H9 (cell line): Measurements from ENCODE around the gene RPS26. TPM values are rescaled to one million over a fixed set of nuclear protein-coding genes. Genes with fewer than 3 reads are reported as not detected.

Experiments
- DNase-seq: peaks from one replicate; pipeline ENCODE4 v3.0.0-alpha.2; 2017
- H2AFZ ChIP-seq: one replicate; pipeline ENCODE4 v1.6.1; 2013; ENCODE audit warnings: mild to moderate bottlenecking, low read length, control low read depth, moderate library complexity
- H2AK5ac ChIP-seq: 2 replicates; pipeline ENCODE4 v1.6.1; 2013; ENCODE audit warnings: low read length, control low read depth, mixed read lengths; ENCODE audit not compliant: insufficient read length
- H2BK120ac ChIP-seq: one replicate; pipeline ENCODE4 v1.6.1; 2013; ENCODE audit warnings: low read depth, mild to moderate bottlenecking, low read length, control low read depth, inconsistent platforms; ENCODE audit not compliant: poor library complexity, severe bottlenecking
- H2BK12ac ChIP-seq: 2 replicates; pipeline ENCODE4 v1.6.1; 2013; ENCODE audit warnings: low read length, control low read depth, mixed read lengths, low read depth; ENCODE audit not compliant: insufficient read length
- H2BK15ac ChIP-seq: 2 replicates; pipeline ENCODE4 v1.6.1; 2013; ENCODE audit warnings: low read depth, low read length, control low read depth
- H2BK20ac ChIP-seq: one replicate; pipeline ENCODE4 v1.6.1; 2013; ENCODE audit warnings: low read depth, mild to moderate bottlenecking, low read length, control low read depth, inconsistent platforms; ENCODE audit not compliant: poor library complexity, severe bottlenecking
- H2BK5ac ChIP-seq: 2 replicates; pipeline ENCODE4 v1.6.1; 2013; ENCODE audit warnings: low read length, control low read depth, mixed read lengths; ENCODE audit not compliant: insufficient read length
- H3K14ac ChIP-seq: 2 replicates; pipeline ENCODE4 v1.6.1; 2013; ENCODE audit warnings: low read length, control low read depth; ENCODE audit not compliant: insufficient read depth
- H3K18ac ChIP-seq: 2 replicates; pipeline ENCODE4 v1.6.1; 2013; ENCODE audit warnings: low read depth, mild to moderate bottlenecking, mixed read lengths, low read length, control low read depth; ENCODE audit not compliant: insufficient read length
- H3K23ac ChIP-seq: 2 replicates; pipeline ENCODE4 v1.6.1; 2013; ENCODE audit warnings: low read length, control low read depth, mixed read lengths, low read depth; ENCODE audit not compliant: insufficient read length
- H3K23me2 ChIP-seq: 2 replicates; pipeline ENCODE4 v1.6.1; 2013; ENCODE audit warnings: low read depth, mild to moderate bottlenecking, mixed read lengths, low read length, control low read depth; ENCODE audit not compliant: insufficient read length, poor library complexity, severe bottlenecking
- H3K27ac ChIP-seq: 2 replicates; pipeline ENCODE4 v1.5.1; 2013; ENCODE audit warnings: low read length, control low read depth, mixed read lengths, low read depth; ENCODE audit not compliant: insufficient read length
- H3K27me3 ChIP-seq: 2 replicates; pipeline ENCODE4 v1.6.1; 2013; ENCODE audit warnings: low read length, control low read depth, inconsistent platforms; ENCODE audit not compliant: insufficient read depth
- H3K4ac ChIP-seq: 2 replicates; pipeline ENCODE4 v1.6.1; 2013; ENCODE audit warnings: low read depth, mild to moderate bottlenecking, control low read depth, inconsistent platforms, low read length, moderate library complexity
- H3K4me1 ChIP-seq: 2 replicates; pipeline ENCODE4 v1.6.1; 2013; ENCODE audit warnings: low read length, control low read depth, inconsistent platforms; ENCODE audit not compliant: insufficient read depth
- H3K4me2 ChIP-seq: 2 replicates; pipeline ENCODE4 v1.6.1; 2013; ENCODE audit warnings: low read length, control low read depth, mixed read lengths; ENCODE audit not compliant: insufficient read length, insufficient read depth
- H3K56ac ChIP-seq: 2 replicates; pipeline ENCODE4 v1.6.1; 2013; ENCODE audit warnings: low read depth, mild to moderate bottlenecking, mixed read lengths, low read length, control low read depth; ENCODE audit not compliant: insufficient read length
- H3K79me1 ChIP-seq: 2 replicates; pipeline ENCODE4 v1.6.1; 2013; ENCODE audit warnings: low read depth, mild to moderate bottlenecking, moderate library complexity, low read length, control low read depth, inconsistent platforms; ENCODE audit not compliant: insufficient read depth, poor library complexity, severe bottlenecking
- H3K79me2 ChIP-seq: 2 replicates; pipeline ENCODE4 v1.6.1; 2013; ENCODE audit warnings: low read length, control low read depth, inconsistent platforms; ENCODE audit not compliant: insufficient read depth
- H3K9ac ChIP-seq: 2 replicates; pipeline ENCODE4 v1.6.1; 2013; ENCODE audit warnings: low read length, control low read depth, mixed read lengths; ENCODE audit not compliant: insufficient read length; ENCODE audit errors: extremely low read depth
- H3K9me3 ChIP-seq: one replicate; pipeline ENCODE4 v1.6.1; 2013; ENCODE audit warnings: low read depth, low read length, inconsistent platforms; ENCODE audit not compliant: control insufficient read depth
- H3T11ph ChIP-seq: one replicate; pipeline ENCODE4 v1.6.1; 2013; ENCODE audit warnings: mild to moderate bottlenecking, low read length, control low read depth, inconsistent platforms
- H4K20me1 ChIP-seq: one replicate; pipeline ENCODE4 v1.6.1; 2013; ENCODE audit not compliant: control insufficient read depth, insufficient read length, insufficient read depth
- H4K5ac ChIP-seq: 2 replicates; pipeline ENCODE4 v1.6.1; 2013; ENCODE audit warnings: low read depth, mild to moderate bottlenecking, mixed read lengths, low read length, control low read depth; ENCODE audit not compliant: insufficient read length
- H4K8ac ChIP-seq: replicated peaks from 2 replicates; pipeline ENCODE4 v1.6.1; 2013; ENCODE audit warnings: low read length, control low read depth, mixed read lengths, low read depth; ENCODE audit not compliant: insufficient read length
- H4K91ac ChIP-seq: 2 replicates; pipeline ENCODE4 v1.6.1; 2013; ENCODE audit warnings: low read depth, mild to moderate bottlenecking, moderate library complexity, mixed read lengths, low read length, control low read depth; ENCODE audit not compliant: insufficient read length
- H3K27ac Mint-ChIP-seq, 3 experiments: 2 replicates in 2 of 3; 3 replicates in 1 of 3; pipeline ENCODE4 v1.8.0; 2020 to 2021; ENCODE audit warnings: mixed read lengths in 3 of 3, mild to moderate bottlenecking in 1 of 3, moderate library complexity in 1 of 3
- H3K27me3 Mint-ChIP-seq: 2 replicates; pipeline ENCODE4 v1.8.0; 2021; ENCODE audit warnings: low read depth, mild to moderate bottlenecking, moderate library complexity, mixed read lengths
- H3K36me3 Mint-ChIP-seq, 3 experiments: 2 replicates in 2 of 3; 3 replicates in 1 of 3; pipeline ENCODE4 v1.8.0; 2020 to 2021; ENCODE audit warnings: low read depth in 3 of 3, mixed read lengths in 3 of 3; ENCODE audit not compliant: insufficient read depth in 1 of 3
- H3K4me1 Mint-ChIP-seq, 2 experiments: 2 replicates each; pipeline ENCODE4 v1.8.0; 2020; ENCODE audit warnings: mixed read lengths in 2 of 2
- H3K4me3 Mint-ChIP-seq, 2 experiments: 2 replicates in 1 of 2; 3 replicates in 1 of 2; pipeline ENCODE4 v1.8.0; 2020 to 2021; ENCODE audit warnings: mild to moderate bottlenecking in 2 of 2, mixed read lengths in 2 of 2, moderate library complexity in 1 of 2
- H3K9me3 Mint-ChIP-seq, 2 experiments: 2 replicates in 1 of 2; 3 replicates in 1 of 2; pipeline ENCODE4 v1.8.0; 2020; ENCODE audit warnings: mild to moderate bottlenecking in 2 of 2, mixed read lengths in 2 of 2, moderate library complexity in 1 of 2
- WGBS: extraction: QIAGEN DNeasy Blood & Tissue Kit; methylation state at CpG from one replicate; pipeline ENCODE4 v1.1.7; 2013; ENCODE audit warnings: missing lambda C conversion rate, low lambda C conversion rate, mixed read lengths; ENCODE audit not compliant: insufficient read length; ENCODE audit errors: extremely low coverage; 5-methylcytosine and 5-hydroxymethylcytosine counted together
- total RNA-seq: library from RNA; stranded (reverse); gene quantifications from 2 replicates; pipeline ENCODE4 v1.2.1, GENCODE V29; 2021
- TF ChIP-seq, protein P1 (sequence below): fragments of 200-600 bp; sonication (generic); conservative IDR thresholded peaks from 3 replicates; pipeline ENCODE4 v1.8.0; 2021; ENCODE audit warnings: antibody characterized with exemption, mild to moderate bottlenecking

Gene RPS26
- total RNA-seq, 1 experiment from 2014 or later, result 51.9 TPM

DNA sequence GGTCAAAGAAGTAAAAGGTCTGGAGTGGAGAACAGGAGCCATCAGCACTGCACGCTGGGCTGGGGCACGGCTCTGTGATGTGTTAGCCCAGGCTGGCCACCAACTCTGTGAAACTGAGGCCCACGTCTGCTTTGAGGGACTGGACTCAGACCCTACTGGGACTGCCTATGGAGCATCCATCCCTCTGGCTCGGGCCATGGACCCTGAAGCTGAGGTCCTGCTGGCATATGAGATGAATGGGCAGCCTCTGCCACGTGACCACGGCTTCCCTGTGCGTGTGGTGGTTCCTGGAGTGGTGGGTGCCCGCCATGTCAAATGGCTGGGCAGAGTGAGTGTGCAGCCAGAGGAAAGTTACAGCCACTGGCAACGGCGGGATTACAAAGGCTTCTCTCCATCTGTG is 37.5 kb upstream of the RPS26 start:
- Histone ChIP-seq H4K5ac (no peak overlapping the region), H4K91ac (no peak overlapping the region), H4K20me1 (no peaks in the 10 kb centered on the region), H2BK120ac (no peak overlapping the region), H2BK12ac (no peak overlapping the region), H3K14ac (no peak overlapping the region), H2AFZ (no peak overlapping the region), H3K79me2 (no peaks in the 10 kb centered on the region), H3K56ac (no peak overlapping the region), H3K4me2 (no peak overlapping the region), H3K79me1 (no peaks in the 10 kb centered on the region), H3K18ac (no peak overlapping the region), H2BK15ac (no peak overlapping the region), H3K9me3 (no peaks in the 10 kb centered on the region), H3K23ac (no peak overlapping the region), H2AK5ac (no peak overlapping the region), H3K27me3 (no peaks in the 10 kb centered on the region), H4K8ac (no peak overlapping the region), H2BK5ac (no peak overlapping the region), H2BK20ac (no peak overlapping the region), H3K4ac (no peak overlapping the region), H3K23me2 (peaks cover 7% of the 10 kb centered on the region), H3K9ac (no peak overlapping the region), H3T11ph (no peak overlapping the region), H3K4me1 (no peaks in the 10 kb centered on the region), H3K27ac (no peak overlapping the region)
- TF ChIP-seq, protein P1, sequence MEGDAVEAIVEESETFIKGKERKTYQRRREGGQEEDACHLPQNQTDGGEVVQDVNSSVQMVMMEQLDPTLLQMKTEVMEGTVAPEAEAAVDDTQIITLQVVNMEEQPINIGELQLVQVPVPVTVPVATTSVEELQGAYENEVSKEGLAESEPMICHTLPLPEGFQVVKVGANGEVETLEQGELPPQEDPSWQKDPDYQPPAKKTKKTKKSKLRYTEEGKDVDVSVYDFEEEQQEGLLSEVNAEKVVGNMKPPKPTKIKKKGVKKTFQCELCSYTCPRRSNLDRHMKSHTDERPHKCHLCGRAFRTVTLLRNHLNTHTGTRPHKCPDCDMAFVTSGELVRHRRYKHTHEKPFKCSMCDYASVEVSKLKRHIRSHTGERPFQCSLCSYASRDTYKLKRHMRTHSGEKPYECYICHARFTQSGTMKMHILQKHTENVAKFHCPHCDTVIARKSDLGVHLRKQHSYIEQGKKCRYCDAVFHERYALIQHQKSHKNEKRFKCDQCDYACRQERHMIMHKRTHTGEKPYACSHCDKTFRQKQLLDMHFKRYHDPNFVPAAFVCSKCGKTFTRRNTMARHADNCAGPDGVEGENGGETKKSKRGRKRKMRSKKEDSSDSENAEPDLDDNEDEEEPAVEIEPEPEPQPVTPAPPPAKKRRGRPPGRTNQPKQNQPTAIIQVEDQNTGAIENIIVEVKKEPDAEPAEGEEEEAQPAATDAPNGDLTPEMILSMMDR, result no peak
- no peak for DNase-seq
- Mint-ChIP-seq H3K9me3 (no peaks in the 10 kb centered on the region), H3K4me1 (peaks cover 10 to 20% of the 10 kb centered on the region in 2 experiments), H3K27ac (peak overlapping the region in 2 of 3 experiments; percentile 2 to 69; a peak in 2 of 7 replicates), H3K4me3 (no peak overlapping the region), H3K27me3 (no peaks in the 10 kb centered on the region), H3K36me3 (peaks cover 21 to 46% (median 40%) of the 10 kb centered on the region in 3 experiments)
- no CpG with 5 or more reads among the region's 10 CpGs for WGBS
